ENCODE measurements around the gene PRSS53.

DNA sequence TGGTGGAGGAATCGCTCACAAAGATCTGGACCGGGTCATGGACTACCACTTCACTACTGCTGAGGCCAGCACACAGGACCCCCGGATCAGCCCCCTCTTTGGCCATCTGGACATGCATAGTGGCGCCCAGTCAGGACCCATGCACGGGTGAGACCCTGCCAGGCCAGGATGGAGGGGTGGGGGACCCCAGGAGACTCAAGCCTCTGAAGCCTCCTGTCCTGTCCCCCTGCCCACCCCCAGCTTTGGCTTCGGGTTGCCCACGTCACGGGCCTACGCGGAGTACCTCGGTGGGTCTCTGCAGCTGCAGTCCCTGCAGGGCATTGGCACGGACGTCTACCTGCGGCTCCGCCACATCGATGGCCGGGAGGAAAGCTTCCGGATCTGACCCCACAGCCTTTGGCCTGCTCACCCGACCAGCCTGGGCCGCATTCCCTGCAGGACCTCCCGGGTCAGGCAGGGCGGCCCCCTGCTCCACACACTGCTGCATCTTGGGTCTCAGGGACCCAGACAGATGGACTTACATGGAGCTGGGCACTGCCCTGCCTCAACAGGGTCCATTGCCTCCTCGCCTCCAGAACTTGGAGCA is 23.2 kb upstream of the PRSS53 start:
- TF ChIP-seq CTCF (IDR thresholded peaks at IDR 0.05) (no peak), EP300 (IDR thresholded peaks at IDR 0.05) (no peak), POLR2A (IDR thresholded peaks at IDR 0.05) (no peak), POLR2AphosphoS5 (IDR thresholded peaks at IDR 0.05) (no peak)

Measured in sigmoid colon (tissue), 4 donors.